Measurements from ENCODE around the gene FAM228A.

Gene FAM228A

GRCh38 chr2:24233321-24233720, 58.5 kb downstream of the FAM228A start:
- Mint-ChIP-seq H3K27ac (no peak overlapping the region), H3K9me3 (no peaks in the 10 kb centered on the region), H3K4me1 (no peaks in the 10 kb centered on the region), H3K4me3 (no peak overlapping the region), H3K27me3 (no peaks in the 10 kb centered on the region)
- no peak for DNase-seq
- no peak for ATAC-seq

- no peak for DNase-seq
- Mint-ChIP-seq H3K4me3 (no peak overlapping the region), H3K27ac (no peak overlapping the region), H3K27me3 (no peaks in the 10 kb centered on the region), H3K9me3 (no peaks in the 10 kb centered on the region), H3K4me1 (no peaks in the 10 kb centered on the region)
- no peak for ATAC-seq
Measured at GRCh38 chr2:24237313-24237712, 62.5 kb downstream of the FAM228A start.

GRCh38 chr2:24238158-24238557, 63.3 kb downstream of the FAM228A start:
- no peak overlapping the region for H3K4me3 Mint-ChIP-seq
- H3K27me3 Mint-ChIP-seq: no peaks in the 10 kb centered on the region
- ATAC-seq (no peak), DNase-seq (no peak)
- H3K27ac Mint-ChIP-seq: no peak overlapping the region
- no peaks in the 10 kb centered on the region for H3K9me3 Mint-ChIP-seq
- no peaks in the 10 kb centered on the region for H3K4me1 Mint-ChIP-seq

GRCh38 chr2:24239553-24239952, 64.7 kb downstream of the FAM228A start:
- no peak overlapping the region for H3K27ac Mint-ChIP-seq
- ATAC-seq: no peak
- H3K9me3 Mint-ChIP-seq: no peaks in the 10 kb centered on the region
- no peak overlapping the region for H3K4me3 Mint-ChIP-seq
- no peaks in the 10 kb centered on the region for H3K4me1 Mint-ChIP-seq
- DNase-seq: no peak
- H3K27me3 Mint-ChIP-seq: no peaks in the 10 kb centered on the region

All from stimulated activated naive CD8-positive, alpha-beta T cell treated with anti-CD3 and anti-CD28 coated beads, Interleukin-15, amount 100 ng/mL, for 72 hours (primary cell).